Fibroblast of mammary gland (primary cell): ENCODE results near the gene IRAK3.

Experiments
- DNase-seq: peaks from one replicate; pipeline ENCODE4 v3.0.0-alpha.2; 2010; ENCODE audit warnings: low read depth
- H3K4me3 ChIP-seq: 2 replicates; pipeline ENCODE4 v1.5.1; 2011; ENCODE audit warnings: low read depth, mild to moderate bottlenecking, low read length, moderate library complexity; ENCODE audit not compliant: control insufficient read depth
- CTCF ChIP-seq: conservative IDR thresholded peaks from 2 replicates; pipeline ENCODE4 v1.5.1; 2011; ENCODE audit warnings: low read depth, low read length, inconsistent platforms; ENCODE audit not compliant: control insufficient read depth, insufficient read depth

The IRAK3 gene

GRCh38 chr12:66187821-66188220 lies 1.2 kb upstream of the IRAK3 start:
- no peak for DNase-seq
- TF ChIP-seq CTCF = no peak
- H3K4me3 ChIP-seq = no peak overlapping the region

GRCh38 chr12:66189486-66189843 lies 451 bp downstream of the IRAK3 start:
- TF ChIP-seq CTCF = no peak
- peak overlapping the region; percentile 68 for H3K4me3 ChIP-seq
- DNase-seq = peak; percentile 24

GRCh38 chr12:66189889-66190288 lies 875 bp downstream of the IRAK3 start:
- peak overlapping the region; percentile 68 for H3K4me3 ChIP-seq
- TF ChIP-seq CTCF = no peak
- no peak for DNase-seq

- TF ChIP-seq CTCF = no peak
- DNase-seq = peak; percentile 69
- H3K4me3 ChIP-seq = peak overlapping the region; percentile 68
Measured at GRCh38 chr12:66190519-66191370, 1.7 kb downstream of the IRAK3 start.

- DNase-seq = no peak
- no peak overlapping the region for H3K4me3 ChIP-seq
- TF ChIP-seq CTCF = no peak
Measured at GRCh38 chr12:66191547-66192126, 2.6 kb downstream of the IRAK3 start.

- no peak for DNase-seq
- H3K4me3 ChIP-seq = no peak overlapping the region
- no peak for TF ChIP-seq CTCF
Measured at GRCh38 chr12:66194122-66194521, 5.1 kb downstream of the IRAK3 start.

- TF ChIP-seq CTCF = no peak
- no peak overlapping the region for H3K4me3 ChIP-seq
- DNase-seq = no peak
Measured at GRCh38 chr12:66195242-66195641, 6.2 kb downstream of the IRAK3 start.
